HG03354 (cell line): ENCODE data around the gene HOXB3.

Experiments
- ATAC-seq: cut with Tn5 transposase; IDR thresholded peaks from one replicate; pipeline ENCODE4 v1.9.1; 2021; ENCODE audit warnings: mild to moderate bottlenecking; ENCODE audit not compliant: unreplicated experiment, poor library complexity, severe bottlenecking

HOXB3 gene

GRCh38 chr17:48549914-48550501 is 40.0 kb downstream of the HOXB3 start:
- no peak for ATAC-seq

GRCh38 chr17:48549281-48549630 is 40.8 kb downstream of the HOXB3 start:
- no peak for ATAC-seq

GRCh38 chr17:48548523-48549280 is 41.3 kb downstream of the HOXB3 start:
- no peak for ATAC-seq

- no peak for ATAC-seq
Observed at GRCh38 chr17:48547808-48548522, 42.1 kb downstream of the HOXB3 start.

GRCh38 chr17:48546924-48547807 is 42.9 kb downstream of the HOXB3 start:
- no peak for ATAC-seq

- ATAC-seq = no peak
Observed at GRCh38 chr17:48546137-48546923, 43.7 kb downstream of the HOXB3 start.

GRCh38 chr17:48545539-48545938 is 44.5 kb downstream of the HOXB3 start:
- no peak for ATAC-seq

GRCh38 chr17:48545022-48545375 is 45.0 kb downstream of the HOXB3 start, which contains the start of gene HOXB2:
Gene HOXB2, minus strand, starts transcription at chr17:48545109. Its CDS starts 198 bp downstream, at chr17:48544911.
- ATAC-seq = no peak

- ATAC-seq = no peak
Observed at GRCh38 chr17:48544349-48545021, 45.6 kb downstream of the HOXB3 start.

- no peak for ATAC-seq
Observed at GRCh38 chr17:48543854-48544348, 46.1 kb downstream of the HOXB3 start.

GRCh38 chr17:48543107-48543853 is 46.8 kb downstream of the HOXB3 start:
- ATAC-seq = peak; percentile 51

- no peak for ATAC-seq
Observed at GRCh38 chr17:48542698-48543106, 47.3 kb downstream of the HOXB3 start.

GRCh38 chr17:48542114-48542656 is 47.9 kb downstream of the HOXB3 start:
- ATAC-seq = no peak

- no peak for ATAC-seq
Observed at GRCh38 chr17:48541577-48542113, 48.4 kb downstream of the HOXB3 start.

- no peak for ATAC-seq
Observed at GRCh38 chr17:48541036-48541576, 48.9 kb downstream of the HOXB3 start.

- ATAC-seq = no peak
Observed at GRCh38 chr17:48540213-48540612, 49.8 kb downstream of the HOXB3 start.

- ATAC-seq = no peak
Observed at GRCh38 chr17:48539177-48539576, 50.9 kb downstream of the HOXB3 start.
